Body of pancreas (tissue), 4 donors: ENCODE data around the gene RPS15A.
"Not testable (repeated sequence)": the region's sequence is repeated elsewhere in the genome, so short reads cannot be mapped to it uniquely, and the experiment has no call there.

ENCODE experiments used
- CTCF ChIP-seq, 7 experiments: fragments of 450-650 bp in 4 of 7; fragments of 200-600 bp in 3 of 7; sonication (generic) in 3 of 7; IDR thresholded peaks; one replicate each; pipeline ENCODE4 v1.5.1; 2016 to 2019; ENCODE audit warnings: antibody characterized with exemption in 7 of 7
- POLR2A ChIP-seq, 3 donors: fragments of 450-650 bp; IDR thresholded peaks; one replicate each; pipeline ENCODE4 v1.6.1; 2016; ENCODE audit warnings: antibody characterized with exemption in 3 of 3, mild to moderate bottlenecking in 2 of 3

- TF ChIP-seq CTCF, POLR2A (IDR thresholded peaks at IDR 0.05): not testable (repeated sequence)
Observed at GRCh38 chr16:18762713-18763112, 27.4 kb downstream of the RPS15A start.
